Karpas-422 (cell line): ENCODE results near the gene ARHGAP4. TPM values are rescaled to one million over a fixed set of nuclear protein-coding genes. Genes with fewer than 3 reads are reported as not detected.

ENCODE experiments used
- DNase-seq: peaks from one replicate; pipeline ENCODE4 v3.0.0-alpha.2; 2015
- H2AFZ ChIP-seq: fragments of 200-600 bp; sonication (generic); 2 replicates; pipeline ENCODE4 v1.6.1; 2014; ENCODE audit warnings: antibody characterized with exemption, low read length, mixed read lengths
- H3K27ac ChIP-seq: fragments of 200-600 bp; sonication (generic); 2 replicates; pipeline ENCODE4 v1.5.1; 2014; ENCODE audit warnings: mild to moderate bottlenecking, low read length, moderate library complexity
- H3K27me3 ChIP-seq: fragments of 200-600 bp; sonication (generic); 2 replicates; pipeline ENCODE4 v1.6.1; 2014; ENCODE audit warnings: low read length, mixed read lengths
- H3K36me3 ChIP-seq: fragments of 200-600 bp; sonication (generic); 2 replicates; pipeline ENCODE4 v1.6.1; 2014; ENCODE audit warnings: low read length, mixed read lengths; ENCODE audit not compliant: insufficient read depth
- H3K4me1 ChIP-seq: fragments of 200-600 bp; sonication (generic); 2 replicates; pipeline ENCODE4 v1.6.1; 2014; ENCODE audit warnings: mild to moderate bottlenecking, low read length, mixed read lengths
- H3K4me2 ChIP-seq: fragments of 200-600 bp; sonication (generic); 2 replicates; pipeline ENCODE4 v1.6.1; 2014; ENCODE audit warnings: low read length, low read depth, mild to moderate bottlenecking; ENCODE audit not compliant: poor library complexity, severe bottlenecking
- H3K4me3 ChIP-seq: fragments of 200-600 bp; sonication (generic); 2 replicates; pipeline ENCODE4 v1.5.1; 2014; ENCODE audit warnings: mild to moderate bottlenecking, antibody characterized with exemption, low read length, mixed read lengths
- H3K79me2 ChIP-seq: fragments of 200-600 bp; sonication (generic); 2 replicates; pipeline ENCODE4 v1.6.1; 2014; ENCODE audit warnings: mild to moderate bottlenecking, low read length, mixed read lengths
- H3K9ac ChIP-seq: fragments of 200-600 bp; sonication (generic); 2 replicates; pipeline ENCODE4 v1.6.0; 2014; ENCODE audit warnings: low read length
- H3K9me2 ChIP-seq: fragments of 200-600 bp; sonication (generic), shearing (Covaris generic); replicated peaks from 2 replicates; pipeline ENCODE4 v1.6.0; 2014; ENCODE audit warnings: mild to moderate bottlenecking, low read length, moderate library complexity; ENCODE audit not compliant: insufficient read depth
- H3K9me3 ChIP-seq: fragments of 300-700, 200-600 bp; sonication (generic); 2 replicates; pipeline ENCODE4 v1.6.1; 2014; ENCODE audit warnings: low read length, mixed read lengths
- H4K20me1 ChIP-seq: fragments of 200-600 bp; sonication (generic); 2 replicates; pipeline ENCODE4 v1.6.1; 2014; ENCODE audit warnings: mild to moderate bottlenecking, antibody characterized with exemption, low read length, low read depth; ENCODE audit not compliant: insufficient read depth
- total RNA-seq: library from RNA; depleted of rRNA; stranded (reverse); fragments of >200 nt; shearing (Covaris generic); gene quantifications from 2 replicates; pipeline ENCODE4 v1.2.3, GENCODE V29; 2014; ENCODE audit warnings: low replicate concordance

ARHGAP4 gene
- total RNA-seq, 1 experiment from 2014 or later = 104 TPM

DNA sequence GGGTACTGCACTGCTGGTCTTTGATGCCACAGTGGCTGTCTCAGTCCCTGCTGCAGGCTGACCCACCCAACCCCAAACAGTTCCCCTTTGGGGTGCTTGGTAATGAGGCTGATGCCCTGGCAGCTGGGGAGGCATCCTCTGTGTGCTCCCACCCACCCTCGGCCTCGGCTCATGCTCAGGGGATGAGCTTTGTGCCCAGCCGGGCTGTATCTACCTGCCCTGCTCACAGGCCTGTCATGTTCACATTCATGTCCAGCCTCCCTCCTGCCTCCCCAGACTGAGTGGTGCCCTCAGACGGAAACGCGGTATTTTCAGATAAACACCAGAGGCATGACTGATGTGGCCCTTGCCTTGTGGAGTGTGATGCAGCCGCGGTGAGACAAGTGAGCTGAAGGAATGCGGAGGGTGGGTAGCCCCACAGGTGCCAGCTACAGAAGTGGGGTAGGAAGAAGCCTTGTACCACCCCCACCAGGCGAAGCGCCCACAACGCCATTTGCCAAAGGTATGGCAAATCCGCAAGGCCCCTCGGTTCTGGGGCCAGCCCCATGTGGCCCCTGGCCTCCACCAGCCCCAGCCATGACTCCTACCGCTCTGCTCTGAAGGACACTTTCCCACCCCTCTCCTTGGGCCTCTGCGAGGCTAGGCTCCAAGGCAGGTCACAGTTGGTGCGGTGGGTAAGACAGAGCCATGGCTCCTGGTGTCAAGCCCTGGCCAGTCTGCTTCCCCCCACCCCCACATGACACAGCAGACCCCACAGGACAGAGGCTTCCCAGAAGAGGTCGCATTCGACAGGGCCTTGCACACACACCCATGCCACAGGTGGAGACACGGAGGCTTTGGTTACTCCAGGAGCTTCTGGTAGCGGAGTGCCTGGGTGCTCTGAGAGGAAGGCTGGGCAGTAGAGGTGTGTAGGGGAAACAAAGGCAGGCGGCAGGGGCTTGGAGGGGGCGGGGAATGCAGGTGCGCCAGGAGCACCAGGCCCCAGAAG lies 20.2 kb upstream of the ARHGAP4 start:
- Histone ChIP-seq H3K9me2 (no peaks in the 10 kb centered on the region), H3K27me3 (no peaks in the 10 kb centered on the region), H3K9ac (no peak overlapping the region), H3K36me3 (no peaks in the 10 kb centered on the region), H3K9me3 (no peaks in the 10 kb centered on the region), H3K4me1 (no peaks in the 10 kb centered on the region), H2AFZ (no peak overlapping the region), H3K79me2 (no peaks in the 10 kb centered on the region), H3K4me3 (no peak overlapping the region), H3K27ac (no peak overlapping the region), H4K20me1 (no peaks in the 10 kb centered on the region), H3K4me2 (no peak overlapping the region)
- DNase-seq = no peak

DNA sequence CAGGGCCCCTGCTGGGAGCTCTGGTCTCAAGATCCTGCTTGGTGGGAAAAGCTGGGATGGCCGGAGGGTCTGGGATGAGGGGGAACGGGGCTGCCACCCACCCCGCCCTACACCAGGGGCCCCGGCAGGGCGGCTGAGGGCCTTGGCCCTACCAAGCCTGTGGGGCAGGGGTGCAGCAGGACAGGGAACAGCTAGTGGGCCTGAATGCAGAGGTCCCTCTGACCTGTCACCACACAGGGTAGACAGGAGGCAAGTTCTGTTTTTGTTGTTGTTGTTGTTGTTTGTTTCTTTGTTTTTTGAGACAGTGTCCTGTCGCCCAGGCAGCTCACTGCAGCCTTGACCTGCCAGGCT lies 18.7 kb upstream of the ARHGAP4 start:
- Histone ChIP-seq H3K9ac (no peak overlapping the region), H3K27ac (no peak overlapping the region), H3K4me2 (no peak overlapping the region), H3K79me2 (no peaks in the 10 kb centered on the region), H4K20me1 (no peaks in the 10 kb centered on the region), H3K9me2 (no peaks in the 10 kb centered on the region), H3K36me3 (no peaks in the 10 kb centered on the region), H3K9me3 (no peaks in the 10 kb centered on the region), H3K4me1 (no peaks in the 10 kb centered on the region), H3K27me3 (no peaks in the 10 kb centered on the region), H2AFZ (no peak overlapping the region), H3K4me3 (no peak overlapping the region)
- DNase-seq = no peak

DNA sequence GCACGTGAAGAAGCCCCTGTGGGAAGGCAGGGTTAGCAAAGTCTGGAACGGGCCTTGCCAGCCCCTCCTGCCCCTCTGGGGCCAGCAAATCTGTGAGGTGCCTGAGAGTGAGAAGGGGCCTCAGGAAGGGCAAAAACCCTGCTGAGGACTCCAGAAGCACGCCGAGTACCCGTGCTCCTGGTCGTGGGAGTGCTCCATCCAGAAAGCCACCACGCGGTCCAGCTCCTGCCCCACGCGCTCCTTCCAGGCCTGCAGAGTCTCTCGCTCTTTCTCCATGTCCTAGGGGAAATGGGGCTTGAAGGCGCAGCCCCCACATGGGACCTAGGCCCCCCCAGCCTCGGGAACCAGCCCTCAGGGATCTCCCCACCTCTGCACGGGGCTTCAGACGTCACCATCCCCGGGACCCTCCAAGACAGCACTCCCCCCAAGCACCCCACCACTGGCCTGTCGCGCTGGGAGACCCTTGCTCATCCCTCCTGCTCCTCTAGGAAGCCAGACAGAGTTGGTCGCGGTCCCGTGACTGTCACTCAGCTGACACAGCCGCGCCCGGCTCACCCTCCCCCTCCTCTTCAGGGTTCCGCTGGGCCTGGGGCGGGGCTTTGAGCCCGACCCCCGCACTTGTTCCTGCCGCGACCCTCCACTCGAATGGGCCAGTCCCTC lies 18.2 kb upstream of the ARHGAP4 start, which contains the start of gene RENBP:
Gene RENBP, minus strand, starts transcription at position 504 of the 660 bp plus-strand sequence. Its CDS starts 33 bp downstream, at position 471.
- no peaks in the 10 kb centered on the region for H3K36me3 ChIP-seq
- H3K4me3 ChIP-seq = no peak within 1 kb of the TSS
- no peak within 1 kb of the TSS for H3K9ac ChIP-seq
- no peaks in the 10 kb centered on the region for H3K4me1 ChIP-seq
- no peak within 1 kb of the TSS for H3K4me2 ChIP-seq
- no peak within 1 kb of the TSS for H2AFZ ChIP-seq
- H3K9me3 ChIP-seq = no peaks in the 10 kb centered on the region
- no peaks in the 10 kb centered on the region for H4K20me1 ChIP-seq
- no peaks in the 10 kb centered on the region for H3K9me2 ChIP-seq
- H3K27ac ChIP-seq = no peak within 1 kb of the TSS
- no peaks in the 10 kb centered on the region for H3K79me2 ChIP-seq
- no peaks in the 10 kb centered on the region for H3K27me3 ChIP-seq
- no peak for DNase-seq

DNA sequence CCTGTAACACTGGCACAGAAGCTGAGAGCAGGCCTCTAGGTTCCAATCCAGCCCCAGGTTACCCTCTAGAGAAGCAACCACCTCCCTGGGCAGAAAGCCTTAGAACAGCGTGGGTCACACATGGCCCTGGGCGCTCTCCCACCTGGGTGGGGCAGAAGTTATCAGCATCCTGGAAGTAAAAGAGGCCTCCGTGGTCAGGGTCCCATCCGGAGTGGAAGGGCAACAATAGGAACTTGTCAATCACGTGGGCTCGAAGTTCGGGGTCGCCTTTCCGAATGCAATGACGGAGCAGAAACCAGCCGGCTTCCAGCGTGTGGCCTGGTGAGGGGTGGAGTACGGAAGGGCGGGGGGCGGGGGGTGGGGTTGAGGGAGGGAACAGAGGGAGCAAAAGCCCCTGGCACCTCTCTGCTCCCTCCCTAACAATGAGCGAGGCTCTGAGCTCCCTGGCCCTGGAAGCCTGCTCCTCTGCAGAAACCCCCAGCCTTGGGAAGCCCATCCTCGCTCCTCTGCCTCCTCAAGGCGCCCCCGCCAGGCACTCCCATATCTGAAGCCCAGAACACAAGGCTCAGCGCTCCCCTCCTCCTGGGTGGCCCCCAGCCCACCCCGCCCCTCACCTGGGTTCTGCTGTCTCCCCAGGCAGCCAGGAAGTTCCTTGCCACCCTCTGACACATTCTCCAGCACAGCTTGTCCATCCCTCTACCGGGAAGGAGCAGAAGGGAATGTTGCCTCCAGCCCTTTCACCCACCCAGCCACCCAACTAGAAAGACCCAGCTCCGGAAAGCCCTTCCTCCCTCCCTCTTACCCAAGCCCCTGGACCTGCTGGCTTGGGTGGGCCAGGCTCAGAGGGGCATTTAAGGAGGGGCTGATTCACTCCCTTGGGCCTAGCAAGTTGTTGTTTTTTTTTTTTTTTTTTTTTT lies 15.5 kb upstream of the ARHGAP4 start:
- H3K9me3 ChIP-seq = no peaks in the 10 kb centered on the region
- H3K9me2 ChIP-seq = no peaks in the 10 kb centered on the region
- no peak overlapping the region for H3K4me3 ChIP-seq
- H3K9ac ChIP-seq = no peak overlapping the region
- no peak for DNase-seq
- H3K79me2 ChIP-seq = no peaks in the 10 kb centered on the region
- no peaks in the 10 kb centered on the region for H4K20me1 ChIP-seq
- H3K4me2 ChIP-seq = no peak overlapping the region
- no peaks in the 10 kb centered on the region for H3K36me3 ChIP-seq
- no peak overlapping the region for H2AFZ ChIP-seq
- no peaks in the 10 kb centered on the region for H3K27me3 ChIP-seq
- no peaks in the 10 kb centered on the region for H3K4me1 ChIP-seq
- H3K27ac ChIP-seq = no peak overlapping the region

DNA sequence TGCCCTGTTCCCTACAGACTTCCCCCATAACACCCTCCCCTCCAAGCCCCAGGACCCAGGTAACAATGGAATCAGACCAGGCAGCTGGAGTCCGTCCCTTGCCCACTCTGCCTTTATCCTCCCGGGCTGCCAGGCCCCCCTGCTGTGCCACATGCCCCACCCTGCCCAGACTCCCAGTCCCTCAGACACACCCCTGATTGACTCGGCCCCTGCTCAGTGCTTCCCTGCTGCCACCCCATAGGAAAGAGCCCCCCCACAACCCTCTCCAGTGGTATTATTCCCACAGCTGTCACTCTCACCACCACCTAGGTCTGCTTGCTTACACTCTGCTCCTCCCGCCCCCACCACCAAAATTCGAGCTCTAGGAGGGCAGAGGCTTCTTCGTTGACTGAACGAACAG lies 13.5 kb upstream of the ARHGAP4 start:
- H3K27me3 ChIP-seq = no peaks in the 10 kb centered on the region
- no peak for DNase-seq
- no peak overlapping the region for H3K4me3 ChIP-seq
- H3K4me1 ChIP-seq = peaks cover 6% of the 10 kb centered on the region
- H2AFZ ChIP-seq = no peak overlapping the region
- H3K9me3 ChIP-seq = no peaks in the 10 kb centered on the region
- H4K20me1 ChIP-seq = no peaks in the 10 kb centered on the region
- peaks cover under 1% of the 10 kb centered on the region; the same call in 1 of the 2 replicates for H3K79me2 ChIP-seq
- H3K27ac ChIP-seq = no peak overlapping the region
- H3K4me2 ChIP-seq = no peak overlapping the region
- no peak overlapping the region for H3K9ac ChIP-seq
- no peaks in the 10 kb centered on the region for H3K36me3 ChIP-seq
- H3K9me2 ChIP-seq = no peaks in the 10 kb centered on the region

DNA sequence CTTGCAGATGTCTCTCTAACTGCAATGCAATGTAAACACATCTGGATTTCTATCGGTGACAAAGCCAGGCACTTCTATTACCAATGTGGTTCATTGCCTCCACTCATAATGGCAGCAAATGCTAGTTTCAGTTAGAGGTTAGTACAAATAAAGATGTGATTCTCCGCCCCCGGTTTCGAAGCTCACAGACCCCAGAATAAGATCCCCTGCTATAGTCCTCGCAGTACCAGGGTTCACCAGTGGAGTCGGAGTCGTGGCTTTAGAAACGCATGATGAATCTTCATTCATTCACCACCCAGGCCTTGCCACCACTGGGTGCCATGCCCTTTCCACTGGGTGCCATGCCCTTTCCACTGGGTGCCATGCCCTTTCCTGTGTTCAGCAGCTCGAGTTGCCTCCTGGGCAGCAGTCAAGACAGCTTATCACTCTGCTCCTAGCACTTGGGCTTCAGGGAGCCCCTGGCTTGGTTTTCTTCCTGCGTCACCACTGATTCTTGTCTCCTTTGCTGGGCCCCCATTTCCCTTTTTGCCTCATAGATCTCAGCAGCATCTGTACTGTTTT lies 12.2 kb upstream of the ARHGAP4 start:
- no peak for DNase-seq
- Histone ChIP-seq H3K9ac (no peak overlapping the region), H3K4me1 (peaks cover 6% of the 10 kb centered on the region), H4K20me1 (no peaks in the 10 kb centered on the region), H3K79me2 (peaks cover 11% of the 10 kb centered on the region), H2AFZ (no peak overlapping the region), H3K9me3 (no peaks in the 10 kb centered on the region), H3K4me2 (no peak overlapping the region), H3K4me3 (no peak overlapping the region), H3K27me3 (no peaks in the 10 kb centered on the region), H3K9me2 (no peaks in the 10 kb centered on the region), H3K36me3 (no peaks in the 10 kb centered on the region), H3K27ac (no peak overlapping the region)

DNA sequence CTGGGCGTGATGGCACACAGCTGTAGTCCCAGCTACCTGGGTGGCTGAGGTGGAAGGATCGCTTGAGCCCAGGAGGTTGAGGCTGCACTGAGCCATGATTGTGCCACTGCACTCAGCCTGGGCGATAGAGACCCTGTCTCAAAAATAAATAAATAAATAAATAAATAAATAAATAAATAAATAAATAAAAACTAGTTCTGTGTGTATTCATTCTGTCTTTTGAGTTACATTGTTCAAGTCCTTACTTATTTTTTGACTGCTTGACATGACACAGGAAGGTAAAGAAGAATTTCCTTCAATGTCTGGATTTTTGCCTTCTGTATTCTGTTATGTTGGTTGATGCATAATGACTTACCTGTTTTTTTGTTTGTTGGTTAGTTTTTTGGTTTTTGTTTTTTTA lies 11.0 kb upstream of the ARHGAP4 start:
- no peaks in the 10 kb centered on the region for H3K9me3 ChIP-seq
- H2AFZ ChIP-seq = no peak overlapping the region
- H3K79me2 ChIP-seq = peaks cover 20% of the 10 kb centered on the region
- H3K27me3 ChIP-seq = no peaks in the 10 kb centered on the region
- H3K36me3 ChIP-seq = 0 out of 2 replicates have a peak, but pooled peaks cover 4% of the 10 kb centered on the region
- no peaks in the 10 kb centered on the region for H4K20me1 ChIP-seq
- no peak overlapping the region for H3K27ac ChIP-seq
- H3K4me2 ChIP-seq = no peak overlapping the region
- no peaks in the 10 kb centered on the region for H3K9me2 ChIP-seq
- H3K9ac ChIP-seq = no peak overlapping the region
- H3K4me1 ChIP-seq = peaks cover 10% of the 10 kb centered on the region
- no peak for DNase-seq
- H3K4me3 ChIP-seq = no peak overlapping the region
